Activated CD4-positive, CD25-positive, alpha-beta regulatory T cell treated with anti-CD3 and anti-CD28 coated beads, Interleukin-2, amount 50 U/mL, for 16 hours (primary cell): ENCODE results near the gene TMTC1.

Experiments used
- DNase-seq: peaks from one replicate; pipeline ENCODE4 v3.0.0-alpha.2; 2020; ENCODE audit warnings: low read depth, low spot score

TMTC1 gene

GRCh38 chr12:29451888-29452287 is 331.9 kb downstream of the TMTC1 start:
- DNase-seq, result no peak
